ENCODE data around the gene GRIN2A. TPM values are rescaled to one million over a fixed set of nuclear protein-coding genes. Genes with fewer than 3 reads are reported as not detected.

Gene GRIN2A
- total and polyA plus RNA-seq, 2 of the 8 experiments (the other 6 are each of a cell fraction or from before 2014, with no cell fraction given), result 0.18 to 1.8 TPM

GRCh38 chr16:10126686-10127085, 55.5 kb downstream of the GRIN2A start:
- H3K79me1 ChIP-seq (ENCODE audit: low read depth, low read length), result no peaks in the 10 kb centered on the region
- H3K4me1 ChIP-seq (replicated peaks in 1 of 4; ENCODE audit: control insufficient read depth in 3 of 4, insufficient read depth in 4 of 4, low read length in 3 of 4), result peaks cover 0 to 4% (median 0%) of the 10 kb centered on the region in 4 experiments; a peak in 2 of 7 replicates
- ChIA-PET CTCF (ENCODE audit: partially characterized antibody) (interaction anchor here (1.1 to 1.2 kb wide), 2 partner anchors 54 to 735 kb away, joined by 3 read pairs; no protein-coding TSS in a partner anchor), POLR2A (ENCODE audit: partially characterized antibody) (no interaction called here)
- H3K4me2 ChIP-seq (ENCODE audit: insufficient read depth in 1 of 2, low read depth in 2 of 2, low read length in 2 of 2), result no peak overlapping the region
- H2BK5ac ChIP-seq (ENCODE audit: low read depth, low read length), result no peak overlapping the region
- no peak overlapping the region for H4K5ac ChIP-seq (ENCODE audit: insufficient read length, low read depth, low read length)
- FAIRE-seq, result no peak
- no peak overlapping the region for H2BK12ac ChIP-seq (ENCODE audit: low read depth, low read length)
- H3K18ac ChIP-seq (ENCODE audit: extremely low read depth, low read length), result no peak overlapping the region
- no peak overlapping the region for H3K4me3 ChIP-seq (ENCODE audit: extremely low read depth in 1 of 4, insufficient read depth in 2 of 4, low read depth in 3 of 4, low read length in 4 of 4)
- H3K27ac ChIP-seq (ENCODE audit: low read depth, low read length), result no peak overlapping the region
- no peaks in the 10 kb centered on the region for H3K79me2 ChIP-seq (ENCODE audit: control insufficient read depth in 1 of 2, insufficient read depth in 2 of 2, low read length in 2 of 2)
- no peak for TF ChIP-seq SAP30 (IDR thresholded peaks at IDR 0.05; ENCODE audit: insufficient read depth, insufficient replicate concordance, low read length)
- TF ChIP-seq CTBP2 (IDR thresholded peaks at IDR 0.05; ENCODE audit: borderline replicate concordance, insufficient read depth, insufficient read length, low read length), result no peak
- no peak for TF ChIP-seq TCF12 (IDR thresholded peaks at IDR 0.05; ENCODE audit: low read depth, low read length)
- no peak for TF ChIP-seq BACH1 (IDR thresholded peaks at IDR 0.05; ENCODE audit: low read length)
- no peak for TF ChIP-seq JUND (IDR thresholded peaks at IDR 0.05; ENCODE audit: low read length)
- TF ChIP-seq SUZ12 (IDR thresholded peaks at IDR 0.05; ENCODE audit: low read length), result no peak
- TF ChIP-seq YY1 (IDR thresholded peaks at IDR 0.05; ENCODE audit: low read depth, low read length), result no peak
- TF ChIP-seq NANOG (IDR thresholded peaks at IDR 0.05; ENCODE audit: insufficient read depth, low read depth, low read length, poor library complexity, severe bottlenecking), result no peak
- TF ChIP-seq SIN3A (conservative IDR thresholded peaks at IDR 0.05 in 1 of 2, IDR thresholded peaks at IDR 0.05 in 1 of 2; ENCODE audit: low read depth in 1 of 2, low read length in 2 of 2), result no peak
- TF ChIP-seq KDM5A (IDR thresholded peaks at IDR 0.05; ENCODE audit: low read length), result no peak
- no peak for TF ChIP-seq SIX5 (IDR thresholded peaks at IDR 0.05; ENCODE audit: low read depth, low read length)
- no peak for TF ChIP-seq SP1 (IDR thresholded peaks at IDR 0.05; ENCODE audit: low read depth, low read length)
- no peak for TF ChIP-seq POLR2AphosphoS5 (IDR thresholded peaks at IDR 0.05; ENCODE audit: low read depth, low read length)
- TF ChIP-seq POLR2A (IDR thresholded peaks at IDR 0.05; ENCODE audit: control extremely low read depth in 1 of 2, low read depth in 2 of 2, low read length in 2 of 2), result no peak
- no peak for TF ChIP-seq RFX5 (IDR thresholded peaks at IDR 0.05; ENCODE audit: borderline replicate concordance, low read depth, low read length)
- no peak overlapping the region for H2AFZ ChIP-seq (ENCODE audit: low read length)
- H3K9ac ChIP-seq (replicated peaks in 1 of 4; ENCODE audit: extremely low read depth in 1 of 4, low read depth in 3 of 4, low read length in 3 of 4), result no peak overlapping the region
- no peak overlapping the region for H2BK15ac ChIP-seq (ENCODE audit: low read length)
- H4K8ac ChIP-seq (ENCODE audit: extremely low read depth, insufficient read depth, low read length), result no peak overlapping the region
- no peak for DNase-seq (ENCODE audit: low read depth in 1 of 2, low spot score in 2 of 2)
- H3K23ac ChIP-seq (ENCODE audit: insufficient read length), result no peak overlapping the region
- no peaks in the 10 kb centered on the region for H3K23me2 ChIP-seq (ENCODE audit: low read depth, low read length)
- H4K20me1 ChIP-seq (replicated peaks in 1 of 2; ENCODE audit: control insufficient read depth in 1 of 2, insufficient read depth in 2 of 2, low read length in 2 of 2), result no peaks in the 10 kb centered on the region
- WGBS, 2 experiments (ENCODE audit: extremely low coverage in 1 of 2, insufficient coverage in 1 of 2, insufficient read length in 1 of 2, insufficient replicate concordance in 2 of 2, low coverage in 1 of 2, low lambda C conversion rate in 2 of 2, missing lambda C conversion rate in 1 of 2), result 81% methylated on average over 3 of the region's 3 CpGs; no CpG with 5 or more reads in 1 of the 2 experiments
- no peak overlapping the region for H3K14ac ChIP-seq (ENCODE audit: insufficient read length)
- no peaks in the 10 kb centered on the region for H3K9me3 ChIP-seq (ENCODE audit: insufficient read depth in 2 of 2, low read depth in 1 of 2, low read length in 1 of 2)
- H2BK20ac ChIP-seq (ENCODE audit: low read length), result no peak overlapping the region
- H3K36me3 ChIP-seq (ENCODE audit: control insufficient read depth in 2 of 4, insufficient read depth in 4 of 4, low read length in 3 of 4), result no peaks in the 10 kb centered on the region
- no peak overlapping the region for H3K4ac ChIP-seq (replicated peaks; ENCODE audit: insufficient read length, low read depth, low read length)
- no peak overlapping the region for H4K91ac ChIP-seq (replicated peaks; ENCODE audit: insufficient read length, low read length)
- H3K56ac ChIP-seq (replicated peaks; ENCODE audit: insufficient read length, low read depth, low read length), result no peak overlapping the region
- no peaks in the 10 kb centered on the region; a peak in 1 of 7 replicates for H3K27me3 ChIP-seq (replicated peaks in 1 of 4; ENCODE audit: control insufficient read depth in 3 of 4, extremely low read depth in 1 of 4, insufficient read depth in 3 of 4, low read length in 3 of 4)
- no peak overlapping the region for H2AK5ac ChIP-seq (ENCODE audit: low read depth, low read length)
- H2BK120ac ChIP-seq (replicated peaks; ENCODE audit: low read depth, low read length), result no peak overlapping the region
